Spleen (tissue), 7 donors: ENCODE results near the gene DCXR.

Source experiments
- CTCF ChIP-seq, 11 experiments: fragments of 200-600 bp in 7 of 11; fragments of 450-650 bp in 4 of 11; sonication (generic) in 4 of 11; IDR thresholded peaks in 8 of 11; conservative IDR thresholded peaks in 3 of 11; 1 replicate in 7 of 11; 2 replicates in 4 of 11; pipeline versions ENCODE4 v1.4.0 to v1.8.0; 2016 to 2021; ENCODE audit warnings: antibody characterized with exemption in 11 of 11, inconsistent platforms in 4 of 11, mild to moderate bottlenecking in 1 of 11
- POLR2A ChIP-seq, 3 donors: fragments of 450-650 bp; IDR thresholded peaks; one replicate each; pipeline ENCODE4 v1.5.1; 2017; ENCODE audit warnings: antibody characterized with exemption in 3 of 3, mild to moderate bottlenecking in 1 of 3
- POLR2AphosphoS5 ChIP-seq, 3 donors: sonication (generic); formaldehyde crosslinking; IDR thresholded peaks; one replicate each; pipeline ENCODE4 v1.5.1; 2017; ENCODE audit warnings: antibody characterized with exemption in 3 of 3
- donor health status: DM: no; HTN: no; CAD: no; lungs with moderate emphysema.
- donor health status: DM: no; HTN: no; CAD: no.
- donor health status: DM: no; HTN: no; CAD: no.

GRCh38 chr17:82085931-82086764 is 48.7 kb upstream of the DCXR start:
- TF ChIP-seq CTCF (IDR thresholded peaks at IDR 0.05 in 8 of 11, conservative IDR thresholded peaks at IDR 0.05 in 3 of 11) = no peak
- no peak for TF ChIP-seq POLR2AphosphoS5 (IDR thresholded peaks at IDR 0.05)
- no peak for TF ChIP-seq POLR2A (IDR thresholded peaks at IDR 0.05)
